Osteocyte (in vitro differentiated cells): ENCODE data around the gene RPP30. TPM values are rescaled to one million over a fixed set of nuclear protein-coding genes. Genes with fewer than 3 reads are reported as not detected.

Source experiments
- DNase-seq: peaks from one replicate; pipeline ENCODE4 v3.0.0; 2021; ENCODE audit warnings: mixed read lengths; ENCODE audit not compliant: unreplicated experiment; ENCODE audit errors: extremely low spot score
- H3K27ac Mint-ChIP-seq: one replicate; pipeline ENCODE4 v1.8.0; 2021; ENCODE audit warnings: mild to moderate bottlenecking, mixed read lengths; ENCODE audit not compliant: unreplicated experiment
- H3K27me3 Mint-ChIP-seq: one replicate; pipeline ENCODE4 v1.8.0; 2021; ENCODE audit warnings: mixed read lengths; ENCODE audit not compliant: unreplicated experiment
- H3K36me3 Mint-ChIP-seq: one replicate; pipeline ENCODE4 v1.8.0; 2021; ENCODE audit warnings: mixed read lengths; ENCODE audit not compliant: unreplicated experiment
- H3K4me1 Mint-ChIP-seq: one replicate; pipeline ENCODE4 v1.8.0; 2021; ENCODE audit warnings: mixed read lengths; ENCODE audit not compliant: unreplicated experiment
- H3K4me3 Mint-ChIP-seq: one replicate; pipeline ENCODE4 v1.8.0; 2021; ENCODE audit warnings: mild to moderate bottlenecking, moderate library complexity, mixed read lengths; ENCODE audit not compliant: unreplicated experiment
- H3K9me3 Mint-ChIP-seq: one replicate; pipeline ENCODE4 v1.8.0; 2021; ENCODE audit warnings: mixed read lengths; ENCODE audit not compliant: unreplicated experiment
- total RNA-seq: library from RNA; stranded (reverse); gene quantifications from 2 replicates; pipeline ENCODE4 v1.2.1, GENCODE V29; 2021
- TF ChIP-seq, protein P1 (sequence below): fragments of 200-600 bp; sonication (generic); IDR thresholded peaks from 2 replicates; pipeline ENCODE4 v1.5.0; 2021; ENCODE audit warnings: antibody characterized with exemption, mild to moderate bottlenecking, moderate library complexity

RPP30 gene
- total RNA-seq, 1 donor from 2014 or later: 31.8 TPM

DNA sequence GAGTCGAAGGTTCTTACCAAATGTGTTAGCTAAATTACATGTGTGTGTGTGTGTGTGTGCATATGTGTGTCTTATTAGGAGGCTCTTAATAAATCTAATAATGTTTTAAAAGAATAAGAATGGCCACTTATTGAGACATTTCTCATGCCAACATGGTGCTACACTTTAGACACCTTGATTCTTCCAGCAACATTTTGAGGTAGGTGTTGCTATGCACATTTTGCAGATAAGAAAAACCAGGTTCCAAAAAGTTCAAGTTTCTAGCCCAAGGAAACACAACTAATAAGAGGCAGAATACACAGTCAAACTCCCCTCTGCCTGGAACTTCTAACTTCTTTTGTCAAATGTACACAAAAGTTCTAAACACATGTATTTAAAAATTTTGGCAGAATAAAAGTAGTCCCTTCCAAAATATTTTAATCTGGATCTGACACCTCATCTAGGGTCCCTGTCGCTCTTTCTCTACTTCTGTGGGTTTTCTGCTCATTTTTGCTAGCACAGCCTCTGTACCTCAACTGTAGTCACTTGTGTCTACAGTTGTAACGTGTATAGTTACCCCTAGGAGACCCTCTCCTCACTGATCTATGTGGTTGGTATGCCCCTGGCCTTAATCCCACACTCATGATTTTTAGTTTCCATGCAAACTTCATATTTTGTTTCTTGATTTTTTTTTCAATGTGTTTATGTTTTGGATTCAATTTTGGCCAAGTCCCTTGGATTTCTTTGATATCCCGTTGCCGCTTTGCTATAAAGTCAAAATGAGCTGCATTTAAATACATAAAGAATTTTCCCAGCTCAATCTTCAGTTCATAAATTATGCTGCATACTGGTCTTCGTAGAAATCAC lies 44.8 kb downstream of the RPP30 start:
- Mint-ChIP-seq H3K27ac (no peak overlapping the region), H3K4me3 (no peak overlapping the region), H3K4me1 (peaks cover 37% of the 10 kb centered on the region), H3K36me3 (no peaks in the 10 kb centered on the region), H3K9me3 (no peaks in the 10 kb centered on the region), H3K27me3 (no peaks in the 10 kb centered on the region)
- no peak for DNase-seq
- TF ChIP-seq, protein P1, sequence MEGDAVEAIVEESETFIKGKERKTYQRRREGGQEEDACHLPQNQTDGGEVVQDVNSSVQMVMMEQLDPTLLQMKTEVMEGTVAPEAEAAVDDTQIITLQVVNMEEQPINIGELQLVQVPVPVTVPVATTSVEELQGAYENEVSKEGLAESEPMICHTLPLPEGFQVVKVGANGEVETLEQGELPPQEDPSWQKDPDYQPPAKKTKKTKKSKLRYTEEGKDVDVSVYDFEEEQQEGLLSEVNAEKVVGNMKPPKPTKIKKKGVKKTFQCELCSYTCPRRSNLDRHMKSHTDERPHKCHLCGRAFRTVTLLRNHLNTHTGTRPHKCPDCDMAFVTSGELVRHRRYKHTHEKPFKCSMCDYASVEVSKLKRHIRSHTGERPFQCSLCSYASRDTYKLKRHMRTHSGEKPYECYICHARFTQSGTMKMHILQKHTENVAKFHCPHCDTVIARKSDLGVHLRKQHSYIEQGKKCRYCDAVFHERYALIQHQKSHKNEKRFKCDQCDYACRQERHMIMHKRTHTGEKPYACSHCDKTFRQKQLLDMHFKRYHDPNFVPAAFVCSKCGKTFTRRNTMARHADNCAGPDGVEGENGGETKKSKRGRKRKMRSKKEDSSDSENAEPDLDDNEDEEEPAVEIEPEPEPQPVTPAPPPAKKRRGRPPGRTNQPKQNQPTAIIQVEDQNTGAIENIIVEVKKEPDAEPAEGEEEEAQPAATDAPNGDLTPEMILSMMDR: no peak

DNA sequence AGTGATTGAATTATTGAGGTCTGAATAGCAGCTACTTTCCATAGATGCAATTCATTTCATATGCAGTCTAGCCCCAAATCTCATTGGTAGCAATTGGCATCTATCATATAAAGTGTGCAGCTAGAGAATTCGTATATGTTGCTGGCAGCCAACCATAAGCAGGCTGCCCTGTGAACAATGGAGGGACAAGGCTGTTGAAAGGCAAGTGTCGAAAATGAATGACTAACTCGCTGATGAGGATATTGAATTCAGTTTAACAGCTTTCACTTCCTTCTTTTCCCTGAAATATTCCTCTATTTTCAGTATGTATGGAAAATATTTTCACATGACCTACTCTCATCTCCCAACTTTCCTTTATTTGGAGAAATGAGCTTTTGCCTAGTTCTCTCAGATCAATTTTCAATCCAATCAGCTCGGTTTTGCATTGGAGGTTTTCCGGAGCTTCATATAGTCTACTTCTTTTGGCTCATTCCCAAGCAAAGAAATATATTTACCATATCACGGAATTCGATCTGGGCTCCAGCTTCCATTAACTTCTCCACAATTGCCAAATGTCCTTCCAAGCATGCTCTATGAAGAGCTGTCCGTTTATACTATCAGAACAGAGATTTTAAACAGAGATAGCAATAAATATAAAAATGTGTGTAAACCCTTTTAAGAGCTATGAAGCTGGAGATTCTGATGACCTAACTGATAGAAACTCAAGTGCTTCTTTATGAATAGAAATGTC lies 45.6 kb downstream of the RPP30 start:
- Mint-ChIP-seq H3K27ac (no peak overlapping the region), H3K4me3 (no peak overlapping the region), H3K27me3 (no peaks in the 10 kb centered on the region), H3K4me1 (peaks cover 35% of the 10 kb centered on the region), H3K36me3 (no peaks in the 10 kb centered on the region), H3K9me3 (no peaks in the 10 kb centered on the region)
- DNase-seq: no peak
- TF ChIP-seq, protein P1: no peak

DNA sequence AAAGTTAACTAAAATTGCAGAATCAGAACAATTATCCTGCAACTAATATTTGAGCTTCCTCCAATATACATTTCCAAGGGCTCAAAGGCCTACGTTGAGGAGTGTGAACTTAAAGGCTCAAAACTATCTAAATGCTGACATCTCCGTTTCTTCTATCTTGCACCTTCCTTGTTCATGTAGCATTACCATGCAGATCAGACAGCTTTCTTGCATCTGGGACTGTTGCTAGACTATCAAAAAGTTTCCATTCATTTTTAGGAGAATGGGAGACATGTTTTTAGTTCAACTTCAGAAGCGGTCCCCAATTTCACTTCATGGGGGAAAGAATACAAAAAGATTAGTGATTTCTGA lies 46.2 kb downstream of the RPP30 start:
- no peak overlapping the region for H3K27ac Mint-ChIP-seq
- peaks cover 33% of the 10 kb centered on the region for H3K4me1 Mint-ChIP-seq
- H3K9me3 Mint-ChIP-seq: no peaks in the 10 kb centered on the region
- H3K27me3 Mint-ChIP-seq: no peaks in the 10 kb centered on the region
- TF ChIP-seq, protein P1: no peak
- H3K4me3 Mint-ChIP-seq: no peak overlapping the region
- no peaks in the 10 kb centered on the region for H3K36me3 Mint-ChIP-seq
- DNase-seq: no peak

DNA sequence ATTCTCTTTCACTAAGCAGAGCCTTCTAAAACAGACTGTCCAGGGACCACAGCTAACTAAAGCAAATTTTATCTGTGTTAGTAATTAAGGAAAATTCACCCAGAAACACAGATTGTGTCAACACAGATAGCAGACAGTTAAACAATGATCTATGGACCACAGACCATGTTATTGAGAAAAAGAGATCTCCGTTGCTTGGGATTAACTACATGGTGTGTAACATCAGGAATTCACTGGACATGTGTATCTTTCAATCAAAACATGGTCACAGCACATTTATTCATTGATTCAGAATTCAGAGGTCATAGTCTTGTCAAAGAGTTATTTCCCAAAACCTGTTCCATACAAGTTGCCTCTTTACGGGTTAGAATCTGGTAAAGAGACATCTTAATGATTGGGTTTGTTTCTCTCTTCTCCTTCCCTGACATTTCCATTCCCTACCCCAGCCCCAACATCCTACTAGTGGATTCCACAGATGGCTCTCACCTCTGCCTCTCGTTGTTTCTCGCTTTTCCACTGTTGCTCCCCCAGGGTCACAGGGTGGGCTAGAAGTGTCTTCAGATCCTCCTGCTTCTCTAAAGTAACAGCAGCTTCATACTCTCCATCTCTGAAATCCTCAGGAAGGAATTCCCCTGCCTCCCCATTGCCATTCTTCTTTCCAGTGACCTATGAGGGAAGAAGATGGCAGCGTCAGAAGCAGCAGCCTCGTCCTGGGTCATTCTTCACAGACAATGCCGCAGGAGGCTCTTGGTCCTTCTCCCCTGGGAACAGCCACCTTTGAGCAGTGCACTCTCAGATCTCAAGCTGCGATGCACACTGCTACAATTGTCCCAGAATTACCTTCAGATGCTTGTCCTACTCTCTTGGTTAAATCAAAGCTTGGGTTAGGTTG lies 48.2 kb downstream of the RPP30 start:
- TF ChIP-seq, protein P1: no peak
- Mint-ChIP-seq H3K27me3 (no peaks in the 10 kb centered on the region), H3K4me3 (peak overlapping the region; percentile 55), H3K36me3 (no peaks in the 10 kb centered on the region), H3K9me3 (no peaks in the 10 kb centered on the region), H3K4me1 (peaks cover 36% of the 10 kb centered on the region), H3K27ac (peak overlapping the region; percentile 76)
- no peak for DNase-seq
